ENCODE measurements around the gene ALK. TPM values are rescaled to one million over a fixed set of nuclear protein-coding genes. Genes with fewer than 3 reads are reported as not detected.

The ALK gene
- total and polyA plus RNA-seq, 10 of the 15 experiments (the other 5 are each of a cell fraction or from before 2014, with no cell fraction given) = 0.11 TPM; not detected in 9

GRCh38 chr2:29335396-29335795 is 586.0 kb downstream of the ALK start:
- H2AFZ ChIP-seq (ENCODE audit: control insufficient read depth, low read depth, low read length) = no peak overlapping the region
- H3K9me3 ChIP-seq (replicated peaks; ENCODE audit: control insufficient read depth, insufficient read depth, low read length) = no peaks in the 10 kb centered on the region
- H3K4me1 ChIP-seq (ENCODE audit: control insufficient read depth, insufficient read depth, low read length) = peaks cover 4% of the 10 kb centered on the region; the same call in 1 of the 2 replicates
- intact Hi-C loops (cut with micrococcal nuclease; ENCODE audit: unreplicated experiment) = no loop called here
- in situ Hi-C loops (cut with MboI) = no loop called here
- no peaks in the 10 kb centered on the region for H4K20me1 ChIP-seq (ENCODE audit: control insufficient read depth, insufficient read depth)
- H3K27me3 ChIP-seq (replicated peaks in 1 of 2; ENCODE audit: control insufficient read depth in 2 of 2, insufficient read depth in 2 of 2, low read length in 1 of 2) = no peaks in the 10 kb centered on the region
- no peaks in the 10 kb centered on the region for H3K79me2 ChIP-seq (ENCODE audit: control insufficient read depth, insufficient read depth, low read length)
- WGBS (ENCODE audit: insufficient coverage, insufficient replicate concordance, low lambda C conversion rate, missing lambda C conversion rate) = 26% methylated on average over 5 of the region's 5 CpGs
- no peaks in the 10 kb centered on the region for H3K36me3 ChIP-seq (ENCODE audit: control insufficient read depth in 2 of 2, insufficient read depth in 2 of 2, low read length in 1 of 2)
- POLR2A ChIA-PET = no interaction called here
- no peak for ATAC-seq
- SMC1A ChIA-PET (ENCODE audit: uncharacterized antibody, unreplicated experiment) = no interaction called here
- no peak overlapping the region for H3K27ac ChIP-seq (ENCODE audit: control insufficient read depth, insufficient read depth)
- CTCF ChIA-PET = no interaction called here
- DNase-seq (ENCODE audit: low read depth, low spot score) = no peak
- BruUV-seq (replicated peaks) = no TSS peak
- no peak for TF ChIP-seq NR2C1 (IDR thresholded peaks at IDR 0.05)
- no peak for TF ChIP-seq SRF (IDR thresholded peaks at IDR 0.05; ENCODE audit: low read depth in 2 of 2, low read length in 2 of 2)
- no peak for TF ChIP-seq SP1 (IDR thresholded peaks at IDR 0.05; ENCODE audit: low read depth, low read length)
- TF ChIP-seq, protein P1, sequence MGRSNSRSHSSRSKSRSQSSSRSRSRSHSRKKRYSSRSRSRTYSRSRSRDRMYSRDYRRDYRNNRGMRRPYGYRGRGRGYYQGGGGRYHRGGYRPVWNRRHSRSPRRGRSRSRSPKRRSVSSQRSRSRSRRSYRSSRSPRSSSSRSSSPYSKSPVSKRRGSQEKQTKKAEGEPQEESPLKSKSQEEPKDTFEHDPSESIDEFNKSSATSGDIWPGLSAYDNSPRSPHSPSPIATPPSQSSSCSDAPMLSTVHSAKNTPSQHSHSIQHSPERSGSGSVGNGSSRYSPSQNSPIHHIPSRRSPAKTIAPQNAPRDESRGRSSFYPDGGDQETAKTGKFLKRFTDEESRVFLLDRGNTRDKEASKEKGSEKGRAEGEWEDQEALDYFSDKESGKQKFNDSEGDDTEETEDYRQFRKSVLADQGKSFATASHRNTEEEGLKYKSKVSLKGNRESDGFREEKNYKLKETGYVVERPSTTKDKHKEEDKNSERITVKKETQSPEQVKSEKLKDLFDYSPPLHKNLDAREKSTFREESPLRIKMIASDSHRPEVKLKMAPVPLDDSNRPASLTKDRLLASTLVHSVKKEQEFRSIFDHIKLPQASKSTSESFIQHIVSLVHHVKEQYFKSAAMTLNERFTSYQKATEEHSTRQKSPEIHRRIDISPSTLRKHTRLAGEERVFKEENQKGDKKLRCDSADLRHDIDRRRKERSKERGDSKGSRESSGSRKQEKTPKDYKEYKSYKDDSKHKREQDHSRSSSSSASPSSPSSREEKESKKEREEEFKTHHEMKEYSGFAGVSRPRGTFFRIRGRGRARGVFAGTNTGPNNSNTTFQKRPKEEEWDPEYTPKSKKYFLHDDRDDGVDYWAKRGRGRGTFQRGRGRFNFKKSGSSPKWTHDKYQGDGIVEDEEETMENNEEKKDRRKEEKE (IDR thresholded peaks at IDR 0.05) = no peak
- no peak for TF ChIP-seq HDGF (IDR thresholded peaks at IDR 0.05)
- TF ChIP-seq SKIL (IDR thresholded peaks at IDR 0.05; ENCODE audit: low read depth, poor library complexity, severe bottlenecking) = no peak
- TF ChIP-seq WRNIP1 (IDR thresholded peaks at IDR 0.05; ENCODE audit: borderline replicate concordance, low read depth, low read length) = no peak
- no peak for TF ChIP-seq MTA2 (IDR thresholded peaks at IDR 0.05; ENCODE audit: low read depth)
- TF ChIP-seq RB1 (IDR thresholded peaks at IDR 0.05; ENCODE audit: borderline replicate concordance) = no peak
- no peak for TF ChIP-seq MEF2B (IDR thresholded peaks at IDR 0.05; ENCODE audit: partially characterized antibody, poor library complexity, severe bottlenecking)
- no peak for TF ChIP-seq KAT2A (conservative IDR thresholded peaks at IDR 0.05; ENCODE audit: control insufficient read depth, low read depth, low read length)
- no peak for TF ChIP-seq BRCA1 (IDR thresholded peaks at IDR 0.05; ENCODE audit: low read depth, low read length)
- no peak for TF ChIP-seq EP300 (IDR thresholded peaks at IDR 0.05; ENCODE audit: borderline replicate concordance in 1 of 2, control insufficient read depth in 1 of 2, low read depth in 2 of 2, low read length in 2 of 2)
- no peak for TF ChIP-seq ASH2L (IDR thresholded peaks at IDR 0.05; ENCODE audit: borderline replicate concordance, low read depth)
- FAIRE-seq = no peak
- no peak overlapping the region for H3K4me2 ChIP-seq (ENCODE audit: control insufficient read depth, insufficient read depth)
- RAD21 ChIA-PET (ENCODE audit: unreplicated experiment) = no interaction called here
- H3K9ac ChIP-seq (ENCODE audit: control insufficient read depth, insufficient read depth, low read length) = no peak overlapping the region
- no peak overlapping the region for H3K4me3 ChIP-seq

Data from GM12878 (cell line).